HG02938 (cell line): ENCODE results near the gene UHRF2.
"Not testable (repeated sequence)": the region's sequence is repeated elsewhere in the genome, so short reads cannot be mapped to it uniquely, and the experiment has no call there.

Source experiments
- ATAC-seq: cut with Tn5 transposase; IDR thresholded peaks from one replicate; pipeline ENCODE4 v1.9.1; 2021; ENCODE audit warnings: mild to moderate bottlenecking, moderate library complexity; ENCODE audit not compliant: unreplicated experiment

The UHRF2 gene

DNA sequence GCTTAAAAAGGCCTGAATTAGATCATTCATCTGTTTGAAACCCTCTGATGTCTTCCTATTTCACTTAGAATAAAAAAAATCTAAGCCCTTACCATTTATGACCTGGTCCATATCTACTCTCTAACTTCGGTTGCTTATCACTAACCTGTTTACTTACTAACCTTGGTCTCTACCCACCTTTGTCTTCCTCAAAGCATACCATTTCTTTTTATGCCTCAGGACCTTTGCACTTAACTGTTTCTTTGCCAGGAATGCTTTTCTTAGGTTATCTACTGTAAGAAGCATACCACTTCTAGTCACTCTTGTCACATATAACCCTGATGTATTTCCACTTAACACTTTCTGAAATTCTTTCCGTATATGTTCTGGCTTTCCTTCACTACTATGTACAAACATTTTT lies 67.0 kb downstream of the UHRF2 start:
- no peak for ATAC-seq

DNA sequence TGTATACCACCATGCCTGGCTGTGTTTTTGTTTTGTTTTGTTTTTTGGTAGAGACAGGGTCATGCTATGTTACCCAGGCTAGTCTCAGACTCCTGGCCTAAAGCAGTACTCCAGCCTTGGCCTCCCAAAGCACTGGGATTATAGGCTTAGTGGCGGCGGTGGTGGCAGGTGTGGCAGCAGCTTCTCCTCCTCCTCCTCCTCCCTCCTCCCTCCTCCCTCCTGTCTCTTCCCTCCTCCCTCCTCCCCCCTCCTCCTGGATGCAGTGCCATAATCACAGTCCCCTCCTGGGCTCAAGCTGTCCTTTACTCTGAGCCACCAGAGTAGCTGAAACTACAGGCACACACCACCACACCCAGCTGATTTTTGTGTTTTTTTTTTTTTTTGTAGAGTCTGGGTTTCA lies 71.2 kb downstream of the UHRF2 start:
- no peak for ATAC-seq

DNA sequence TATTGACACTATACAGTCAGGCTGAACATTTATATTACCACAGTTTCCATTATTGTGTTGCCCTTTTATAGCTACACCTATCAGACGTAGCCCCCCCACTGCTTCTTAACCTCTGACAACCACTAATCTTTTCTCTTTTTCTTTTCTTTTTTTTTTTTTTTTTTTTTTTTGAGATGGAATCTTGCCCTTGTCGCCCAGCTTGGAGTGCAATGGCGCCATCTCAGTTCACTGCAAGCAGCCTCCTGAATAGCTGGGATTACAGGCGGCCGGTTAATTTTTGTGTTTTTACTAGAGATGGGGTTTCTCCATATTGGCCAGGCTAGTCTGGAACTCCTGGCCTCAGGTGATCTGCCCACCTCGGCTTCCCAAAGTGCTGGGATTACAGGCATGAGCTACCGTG lies 75.4 kb downstream of the UHRF2 start:
- no peak for ATAC-seq

DNA sequence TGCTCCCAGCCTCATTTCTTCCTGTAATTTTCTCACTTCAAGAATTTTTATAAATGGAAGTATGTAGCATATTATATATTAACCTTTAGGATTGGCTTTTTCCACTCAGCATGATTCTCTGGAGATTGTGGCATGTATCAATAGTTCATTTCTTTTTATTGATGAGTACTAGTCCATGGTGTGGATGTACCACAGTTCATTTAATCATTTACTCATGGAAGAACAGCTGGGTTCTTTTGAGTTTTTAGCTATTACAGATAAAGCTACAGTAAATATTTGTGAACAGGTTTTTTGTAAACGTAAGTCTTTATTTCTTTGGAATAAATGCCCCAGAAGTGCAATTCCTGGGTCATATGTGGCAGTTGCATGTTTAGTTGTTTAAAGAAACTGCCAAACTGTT lies 76.1 kb downstream of the UHRF2 start:
- no peak for ATAC-seq

DNA sequence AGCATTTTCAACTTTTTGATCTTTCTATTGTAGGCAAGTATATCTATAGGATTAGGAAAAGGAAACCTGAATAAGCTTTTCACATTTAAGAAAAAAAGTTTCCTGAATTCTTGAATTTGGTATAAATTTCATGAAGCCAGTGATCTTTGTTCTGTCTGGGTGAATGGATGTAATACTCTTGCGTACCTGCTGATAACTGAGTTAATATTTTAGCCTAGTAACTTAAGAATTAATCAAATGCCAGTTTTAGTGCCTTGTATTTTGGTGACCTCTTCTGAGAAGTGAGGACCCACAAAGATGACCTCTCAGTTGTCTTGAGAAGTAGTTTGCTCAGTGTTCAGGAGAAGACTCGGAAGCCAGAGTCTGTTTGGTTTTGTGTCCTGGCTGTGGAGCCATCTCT lies 77.9 kb downstream of the UHRF2 start:
- ATAC-seq, result no peak

DNA sequence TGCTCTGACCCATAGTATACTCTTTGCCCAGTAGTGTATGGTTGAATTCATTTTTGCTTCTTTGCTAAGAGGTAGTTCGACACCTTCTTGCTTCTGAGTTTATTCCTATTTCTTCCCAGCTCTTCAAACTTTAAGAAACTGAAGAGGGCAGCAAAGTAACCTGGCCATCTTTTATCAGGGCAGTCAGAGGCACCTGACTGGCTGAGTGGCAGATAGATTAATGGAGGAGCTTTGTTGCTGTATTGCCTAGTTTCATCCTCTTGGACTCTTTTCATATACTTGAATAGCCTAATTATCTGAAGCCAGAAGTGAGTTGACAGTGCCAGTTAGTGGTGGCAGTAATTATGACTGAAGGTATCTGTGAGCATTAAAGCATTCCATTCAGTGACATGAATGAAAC lies 82.5 kb downstream of the UHRF2 start:
- no peak for ATAC-seq

DNA sequence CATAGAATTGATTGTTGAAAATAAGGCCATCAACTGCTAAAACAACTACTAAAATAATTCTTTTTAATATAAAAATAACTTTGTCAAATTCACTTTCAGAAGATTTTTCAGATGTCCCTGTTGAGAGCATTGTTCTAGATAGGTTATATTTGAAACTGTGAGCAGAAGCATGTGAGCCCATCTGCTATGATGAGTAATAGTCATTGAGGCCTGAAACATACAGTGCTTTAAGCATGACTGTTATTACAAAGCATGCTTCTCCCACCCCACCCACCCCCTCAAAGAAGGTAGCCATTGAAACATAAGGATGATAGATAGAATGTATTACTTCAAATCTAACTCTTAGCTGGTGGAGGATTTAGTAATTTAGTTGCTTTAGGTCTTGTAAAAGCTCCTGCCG lies 86.0 kb downstream of the UHRF2 start:
- no peak for ATAC-seq

DNA sequence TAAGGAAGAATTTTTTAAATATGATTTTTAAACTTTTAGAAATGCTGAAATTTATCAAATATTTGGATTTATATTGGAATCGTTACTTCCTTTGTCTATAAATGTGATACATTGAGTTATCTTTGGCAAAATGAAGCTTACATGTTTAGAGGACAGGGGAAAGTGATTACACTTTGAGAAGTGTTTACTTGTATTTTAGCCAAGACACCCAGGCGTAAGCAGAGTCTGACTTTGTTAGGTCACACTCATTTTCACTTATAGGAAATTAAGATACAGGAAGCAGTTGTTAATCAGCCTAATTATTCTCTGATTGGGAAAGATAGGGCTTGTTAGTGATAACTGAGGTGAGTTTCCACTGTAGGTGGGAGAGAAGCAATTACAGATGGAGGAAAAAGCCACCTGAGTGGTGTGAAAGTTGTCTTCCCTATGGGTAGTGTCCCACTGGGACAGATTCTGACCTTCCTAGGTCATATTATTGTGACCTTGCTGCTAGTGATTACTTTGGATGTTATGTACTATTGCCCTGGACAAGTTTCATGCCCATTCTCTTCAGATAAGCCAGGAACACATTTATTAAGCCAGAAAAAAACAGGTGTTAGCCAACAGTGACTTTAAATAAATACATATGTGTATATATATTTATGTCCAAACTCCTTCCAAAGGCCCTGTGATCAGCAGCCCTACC lies 88.7 kb downstream of the UHRF2 start:
- no peak for ATAC-seq

DNA sequence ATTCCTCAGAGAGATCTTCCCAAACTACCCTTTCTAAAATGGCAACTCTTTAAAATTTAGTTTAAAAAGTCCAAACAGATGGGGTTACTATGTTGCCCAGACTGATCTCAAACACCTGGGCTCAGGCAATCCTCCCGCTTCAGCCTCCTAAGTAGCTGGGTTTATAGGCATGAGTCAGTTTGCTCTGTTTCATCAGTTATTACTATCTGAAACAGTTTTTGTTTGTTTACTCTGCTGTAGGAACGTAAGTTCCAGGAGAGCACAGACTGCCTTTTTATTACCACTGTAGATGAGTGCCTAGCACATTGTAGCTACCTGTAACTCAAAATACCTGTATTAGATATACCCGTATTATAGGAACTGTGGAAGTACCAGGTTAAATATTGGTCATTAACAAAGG lies 89.4 kb downstream of the UHRF2 start:
- ATAC-seq, result no peak

DNA sequence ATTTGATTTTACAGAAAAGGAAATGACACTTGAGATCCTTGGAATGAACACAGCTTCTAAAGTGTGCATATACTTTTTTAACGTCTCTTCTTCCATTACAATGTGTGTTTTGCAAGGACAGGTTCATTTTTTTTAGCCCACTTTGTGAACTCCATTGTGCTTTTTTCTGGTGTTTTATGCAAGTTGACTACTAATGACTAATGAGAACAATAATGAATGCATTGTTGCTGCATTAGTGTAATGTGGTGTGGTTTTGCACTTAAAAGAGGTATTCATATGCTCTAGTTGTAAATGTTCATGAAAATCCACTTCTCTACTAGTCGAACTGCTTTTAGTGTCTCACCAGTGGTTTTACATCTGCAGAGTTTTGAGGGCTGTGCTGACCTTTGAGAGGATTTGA lies 93.6 kb downstream of the UHRF2 start:
- no peak for ATAC-seq

DNA sequence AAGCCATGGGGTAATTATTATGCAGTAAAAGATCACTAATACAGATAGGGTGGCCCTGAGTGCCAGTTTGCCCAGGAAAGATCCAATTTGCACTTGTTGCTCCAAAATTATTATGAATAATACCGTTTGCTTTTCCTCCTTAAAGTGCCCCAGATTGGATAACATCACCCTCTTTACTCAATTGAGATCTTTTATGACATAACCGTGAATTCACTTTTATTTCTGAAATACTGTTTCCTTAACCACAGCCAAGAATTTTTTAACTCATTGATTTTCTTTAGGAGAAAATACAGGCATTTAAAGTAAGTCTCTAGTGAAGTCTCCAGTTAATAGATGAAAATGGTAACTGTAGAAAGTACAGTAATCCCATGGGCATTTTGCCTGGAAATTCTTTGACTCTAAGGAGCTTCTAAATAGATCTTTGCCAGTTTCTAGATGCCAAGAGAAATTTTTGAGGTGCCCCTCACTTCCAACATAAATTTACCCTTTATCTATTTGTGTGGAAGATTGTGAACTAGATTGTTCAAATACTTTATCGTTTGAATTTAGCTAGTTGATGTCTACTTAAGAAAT lies 99.2 kb downstream of the UHRF2 start:
- no peak for ATAC-seq

DNA sequence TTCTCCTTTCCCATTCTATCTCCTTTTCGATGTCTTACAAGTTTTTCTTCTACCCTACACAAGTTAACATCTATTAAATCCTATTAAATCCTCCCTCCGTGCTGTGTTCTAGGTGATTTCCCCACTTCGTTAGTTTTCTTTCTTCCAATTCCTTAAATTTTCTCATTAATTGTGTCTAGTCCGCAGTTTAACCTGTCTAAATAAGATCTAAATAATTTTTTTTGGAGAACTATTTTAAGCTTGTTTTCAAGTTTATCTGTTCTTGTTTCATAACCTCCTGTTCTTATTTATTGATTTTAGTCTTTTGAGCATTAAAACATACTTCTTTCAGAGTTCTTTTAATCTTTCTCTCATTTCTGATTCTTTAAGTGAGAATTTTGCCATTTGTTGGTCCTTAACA lies 109.3 kb downstream of the UHRF2 start:
- no peak for ATAC-seq

DNA sequence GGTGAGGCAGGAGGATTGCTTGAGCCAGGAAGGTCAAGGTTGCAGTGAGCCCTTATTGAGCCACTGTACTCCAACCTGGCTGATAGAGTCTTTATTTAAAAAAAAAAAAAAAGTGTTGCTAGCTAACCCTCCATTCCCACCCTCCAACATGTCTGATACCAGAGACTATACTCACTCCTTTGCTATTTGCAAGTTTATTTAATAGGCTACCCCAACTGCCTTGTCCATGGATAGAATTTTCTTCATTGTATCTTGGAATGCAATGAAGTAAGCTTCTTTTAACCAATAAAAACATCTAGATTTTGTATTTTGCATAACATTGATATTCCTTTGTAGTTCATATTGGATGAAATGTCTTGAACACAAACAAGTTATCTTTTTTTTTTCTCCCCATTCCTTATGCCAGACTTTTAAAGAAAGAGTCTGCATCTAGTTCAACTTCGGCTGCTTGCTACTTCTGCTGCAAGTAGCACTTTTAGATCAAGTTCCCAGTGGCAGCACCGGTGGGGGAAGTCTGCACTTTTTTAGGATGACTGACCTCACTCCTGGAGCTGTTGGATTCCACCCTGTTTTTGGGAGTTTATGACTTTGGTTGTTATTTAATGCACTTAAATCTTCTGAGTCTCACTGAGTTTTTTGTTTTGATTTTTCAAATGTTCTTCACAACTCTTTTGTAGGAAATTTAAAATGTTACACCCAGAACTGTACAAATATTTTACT lies 112.5 kb downstream of the UHRF2 start:
- ATAC-seq, result no peak

DNA sequence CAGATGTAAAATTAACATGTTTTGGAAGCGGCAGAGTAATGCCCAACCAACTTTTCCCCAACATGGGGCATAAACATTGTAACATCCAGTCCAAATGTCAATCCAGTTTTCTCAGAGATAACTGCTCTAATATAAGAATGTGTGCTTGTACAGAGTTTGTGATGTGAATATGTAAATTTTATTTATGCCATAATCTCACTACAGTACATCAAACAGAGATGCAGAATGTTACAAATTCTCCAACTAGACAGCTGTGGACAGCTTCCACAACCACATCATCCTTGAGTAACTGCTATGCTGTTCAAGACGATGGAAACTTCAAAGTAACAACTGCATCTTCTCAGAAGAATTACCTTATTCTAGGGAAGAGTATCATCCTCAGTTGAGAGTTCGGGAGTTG lies 122.6 kb downstream of the UHRF2 start:
- ATAC-seq, result no peak

DNA sequence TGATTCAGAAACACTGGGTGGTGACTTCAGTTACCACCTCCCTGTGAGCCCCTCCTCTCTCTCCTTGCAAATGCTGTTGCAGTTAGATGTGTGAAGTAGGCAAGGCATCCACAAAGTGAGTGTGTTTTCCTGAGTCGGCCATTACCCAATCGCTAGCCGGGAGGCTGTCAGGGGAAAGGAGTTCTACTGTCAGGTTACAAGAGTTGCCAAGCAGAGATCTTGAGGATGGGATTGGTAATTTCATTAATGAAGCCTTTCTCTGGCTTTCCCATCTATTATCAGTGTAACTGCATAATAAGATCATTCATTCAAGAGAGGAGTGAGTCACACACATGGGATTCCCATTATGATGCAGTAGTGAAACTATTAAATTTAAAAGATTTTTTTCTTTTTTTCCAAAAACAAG lies 125.7 kb downstream of the UHRF2 start:
- ATAC-seq, result no peak

DNA sequence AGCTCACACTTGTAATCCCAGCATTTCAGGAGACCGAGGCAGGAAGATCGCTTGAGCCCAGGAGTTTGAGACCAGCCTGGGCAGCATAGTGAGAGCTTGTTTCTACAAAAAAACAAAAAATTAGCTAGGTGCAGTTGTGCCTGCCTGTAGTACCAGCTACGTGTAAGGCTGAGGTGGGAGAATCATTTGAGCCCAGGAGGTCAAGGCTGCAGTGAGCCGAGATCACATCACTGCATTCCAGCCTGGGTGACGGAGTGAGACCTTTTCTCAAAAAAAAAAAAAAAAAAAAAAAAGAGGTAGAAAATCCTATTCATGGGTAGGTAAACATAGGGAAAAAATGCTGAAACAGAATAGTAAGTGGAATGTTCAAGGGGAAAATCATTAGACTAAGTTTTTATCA lies 129.6 kb downstream of the UHRF2 start:
- not testable (repeated sequence) for ATAC-seq

DNA sequence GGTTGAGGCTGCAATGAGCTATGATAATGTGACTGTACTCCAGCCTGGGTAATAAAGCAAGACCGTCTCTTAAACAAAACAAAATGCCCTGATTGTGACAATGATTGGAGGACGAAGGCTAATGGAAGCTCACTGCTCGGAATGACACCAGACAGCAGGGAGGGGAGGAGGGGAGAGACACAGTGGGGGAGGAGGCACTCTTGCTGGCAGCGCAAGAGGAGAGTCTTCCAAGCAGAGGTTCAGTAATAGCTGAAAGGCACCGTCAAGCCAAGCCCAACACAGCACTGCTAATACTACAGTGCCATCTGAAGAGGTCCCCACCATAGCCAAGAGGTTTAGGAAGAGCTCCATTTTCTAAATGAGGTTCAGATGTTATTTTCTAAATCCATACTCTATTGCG lies 130.2 kb downstream of the UHRF2 start:
- ATAC-seq, result no peak

DNA sequence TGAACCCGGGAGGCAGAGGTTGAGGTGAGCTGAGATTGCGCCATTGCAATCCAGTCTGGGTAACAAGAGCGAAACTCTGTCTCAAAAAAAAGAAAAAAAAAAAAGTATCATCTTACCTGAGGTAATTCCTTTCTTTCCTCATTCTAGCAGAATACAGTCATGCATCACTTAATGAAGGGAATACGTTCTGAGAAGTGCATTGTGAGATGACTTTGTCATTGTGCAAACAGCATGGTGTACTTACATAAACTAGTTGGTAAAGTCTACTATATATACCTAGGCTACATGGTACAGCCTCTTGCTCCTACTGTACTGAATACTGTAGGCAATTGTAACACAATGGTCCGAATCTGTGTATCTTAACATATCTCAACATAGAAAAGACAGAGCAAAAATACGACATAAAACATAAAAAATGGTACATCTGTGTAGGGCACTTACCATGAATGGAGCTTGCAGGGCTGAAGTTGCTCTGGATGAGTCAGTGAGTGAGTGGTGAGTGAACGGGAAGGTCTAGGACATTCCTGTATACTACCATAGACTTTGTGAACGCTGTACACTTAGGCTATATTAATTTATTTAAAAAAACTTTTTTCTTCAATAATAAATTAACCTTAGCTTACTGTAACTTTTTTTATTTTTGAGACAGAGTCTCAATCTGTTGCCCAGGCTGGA lies 132.2 kb downstream of the UHRF2 start:
- no peak for ATAC-seq

DNA sequence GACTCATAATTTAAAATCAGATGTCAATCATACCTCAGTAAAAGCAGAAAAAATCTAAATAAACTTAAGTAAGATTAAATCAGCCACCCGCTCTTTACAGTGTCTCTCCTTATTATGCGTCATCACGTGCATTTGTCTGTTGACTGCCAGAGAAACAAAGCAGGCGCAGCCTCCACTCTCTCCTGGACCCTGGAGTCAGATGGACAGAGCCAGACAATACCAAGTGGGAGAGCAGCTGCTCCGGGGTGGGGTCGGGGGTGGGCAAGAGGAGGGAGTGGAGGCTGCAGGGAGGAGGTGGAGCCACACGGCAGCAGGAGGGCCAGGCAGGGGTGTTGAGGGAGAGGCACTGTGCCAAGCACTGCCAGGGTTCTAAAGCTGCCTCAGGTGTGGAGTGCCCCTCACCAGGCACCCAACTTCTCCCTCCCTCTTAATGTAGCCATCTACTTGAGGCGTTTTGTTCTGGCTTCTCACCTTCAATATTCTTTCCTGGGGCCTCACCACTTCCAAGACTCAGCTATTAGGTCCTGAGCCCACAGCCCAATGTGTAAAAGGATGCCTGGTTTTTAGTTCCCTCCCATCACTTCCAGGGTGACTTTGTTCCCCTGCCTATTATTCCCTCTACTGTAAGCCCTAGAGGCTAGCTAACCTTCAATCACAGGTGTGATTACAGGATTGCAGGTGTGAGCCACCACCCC lies 136.3 kb downstream of the UHRF2 start:
- no peak for ATAC-seq

DNA sequence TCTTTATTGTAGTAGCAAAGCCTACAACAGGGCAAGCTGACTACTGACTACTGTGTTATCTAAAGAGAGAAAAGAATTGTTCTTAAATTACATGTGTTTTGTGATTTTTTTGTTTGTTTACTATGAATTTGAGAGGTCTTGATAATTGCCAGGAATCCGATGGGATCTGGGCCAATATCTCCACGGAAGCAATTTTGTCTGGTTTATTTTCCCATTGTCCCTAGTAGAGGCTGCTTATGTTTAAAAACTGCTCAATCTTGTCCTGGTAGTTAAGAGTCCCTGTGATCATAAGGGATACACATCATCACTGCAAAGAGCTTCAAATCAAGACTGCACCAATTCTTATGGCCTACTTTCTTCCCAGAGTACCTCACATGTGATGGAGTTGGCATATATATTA lies 138.1 kb downstream of the UHRF2 start:
- ATAC-seq, result no peak

DNA sequence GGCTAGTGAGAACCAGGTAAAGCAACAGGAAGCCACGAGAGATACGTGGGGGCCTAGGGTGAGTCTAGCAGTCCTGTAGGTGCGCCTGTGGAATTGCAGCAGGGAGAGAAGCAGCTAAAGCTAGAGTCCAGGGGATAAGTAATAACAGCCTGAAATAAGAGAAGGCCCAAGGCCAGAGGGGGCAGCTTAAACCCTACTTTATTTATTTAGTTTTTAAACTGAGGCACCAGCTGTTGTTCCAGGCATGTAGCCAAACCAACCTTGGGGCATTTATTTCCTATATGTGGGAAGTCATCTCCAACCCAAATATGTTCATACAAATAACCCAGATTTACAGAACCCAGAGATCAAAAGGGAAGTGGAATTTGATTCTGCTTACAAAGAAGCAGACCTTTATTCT lies 139.0 kb downstream of the UHRF2 start:
- ATAC-seq, result no peak
